Activated T-helper 1 cell treated with Interleukin-2 at 50 U/mL for 16 hours (primary cell): Measurements from ENCODE around the gene ITGA5.

Experiments
- DNase-seq: peaks from one replicate; pipeline ENCODE4 v3.0.0-alpha.2; 2020; ENCODE audit warnings: low read depth

Gene ITGA5

GRCh38 chr12:54352891-54353874, 65.9 kb downstream of the ITGA5 start:
- DNase-seq = no peak

GRCh38 chr12:54352022-54352531, 67.0 kb downstream of the ITGA5 start:
- DNase-seq = no peak

GRCh38 chr12:54351341-54351740, 67.7 kb downstream of the ITGA5 start:
- no peak for DNase-seq

GRCh38 chr12:54350743-54351142, 68.3 kb downstream of the ITGA5 start:
- DNase-seq = no peak

GRCh38 chr12:54349679-54350078, 69.4 kb downstream of the ITGA5 start:
- no peak for DNase-seq

- no peak for DNase-seq
These were observed 70.0 kb downstream of the ITGA5 start for GRCh38 chr12:54349036-54349435.
